H1 (cell line): ENCODE results near the gene NBAS. TPM values are rescaled to one million over a fixed set of nuclear protein-coding genes. Genes with fewer than 3 reads are reported as not detected.
A peak's percentile ranks its signal among the peaks of the same experiment; 100 is the strongest.

Source experiments
- CTCF ChIA-PET: fragments of 300-600 bp; sonication (Branson Sonifier 250); formaldehyde crosslinking; loops from one replicate; lab custom pipeline; 2021; ENCODE audit not compliant: partially characterized antibody; lab: Charles Lee
- POLR2A ChIA-PET: fragments of 300-600 bp; sonication (Branson Sonifier 250); formaldehyde crosslinking; loops from one replicate; lab custom pipeline; 2021; ENCODE audit warnings: inconsistent platforms; ENCODE audit not compliant: partially characterized antibody; lab: Charles Lee
- DNase-seq, 2 experiments: peaks; one replicate each; pipeline versions ENCODE4 v3.0.0 to v3.0.0-alpha.2; 2010 to 2022; ENCODE audit warnings: low spot score in 2 of 2, low read depth in 1 of 2, mixed read lengths in 1 of 2
- FAIRE-seq: peaks from 2 replicates; lab custom pipeline; 2011; peaks lifted over from hg19 to GRCh38; lab: Jason Lieb, UNC
- H2AFZ ChIP-seq: 2 replicates; pipeline ENCODE4 v1.8.1; 2012; ENCODE audit warnings: low read length, inconsistent platforms
- H2AK5ac ChIP-seq: 2 replicates; pipeline ENCODE4 v1.6.1; 2013; ENCODE audit warnings: low read depth, low read length
- H2BK120ac ChIP-seq: replicated peaks from 2 replicates; pipeline ENCODE3; 2013; ENCODE audit warnings: low read depth, low read length, inconsistent platforms
- H2BK12ac ChIP-seq: 2 replicates; pipeline ENCODE4 v1.6.1; 2013; ENCODE audit warnings: low read depth, low read length
- H2BK15ac ChIP-seq: 2 replicates; pipeline ENCODE4 v1.6.1; 2013; ENCODE audit warnings: low read length
- H2BK20ac ChIP-seq: 2 replicates; pipeline ENCODE4 v1.6.1; 2013; ENCODE audit warnings: low read length
- H2BK5ac ChIP-seq: 2 replicates; pipeline ENCODE4 v1.6.1; 2013; ENCODE audit warnings: low read depth, low read length
- H3K14ac ChIP-seq: 2 replicates; pipeline ENCODE4 v1.6.1; 2013; ENCODE audit warnings: inconsistent platforms; ENCODE audit not compliant: insufficient read length
- H3K18ac ChIP-seq: 2 replicates; pipeline ENCODE4 v1.6.1; 2013; ENCODE audit warnings: low read length; ENCODE audit errors: extremely low read depth
- H3K23ac ChIP-seq: 2 replicates; pipeline ENCODE4 v1.6.1; 2013; ENCODE audit warnings: inconsistent platforms; ENCODE audit not compliant: insufficient read length
- H3K23me2 ChIP-seq: 2 replicates; pipeline ENCODE4 v1.6.1; 2013; ENCODE audit warnings: low read depth, low read length
- H3K27ac ChIP-seq: 2 replicates; pipeline ENCODE4 v1.6.1; 2011; ENCODE audit warnings: low read depth, low read length, inconsistent platforms
- H3K27me3 ChIP-seq, 4 experiments: replicated peaks in 1 of 4; 1 replicate in 1 of 4; 2 replicates in 3 of 4; pipeline versions ENCODE4 v1.6.1 to v1.8.1; 2011 to 2013; ENCODE audit warnings: low read length in 3 of 4, mild to moderate bottlenecking in 3 of 4, inconsistent platforms in 2 of 4, mixed read lengths in 2 of 4, moderate library complexity in 1 of 4; ENCODE audit not compliant: control insufficient read depth in 3 of 4, insufficient read depth in 3 of 4; ENCODE audit errors: extremely low read depth in 1 of 4
- H3K36me3 ChIP-seq, 4 experiments: 2 replicates each; pipeline versions ENCODE4 v1.6.1 to v1.8.1; 2011 to 2013; ENCODE audit warnings: mild to moderate bottlenecking in 4 of 4, low read length in 3 of 4, moderate library complexity in 2 of 4, control low read depth in 1 of 4, inconsistent platforms in 1 of 4; ENCODE audit not compliant: insufficient read depth in 4 of 4, control insufficient read depth in 2 of 4
- H3K4ac ChIP-seq: replicated peaks from 2 replicates; pipeline ENCODE3; 2013; ENCODE audit warnings: low read length, low read depth, mixed read lengths, inconsistent platforms; ENCODE audit not compliant: insufficient read length
- H3K4me1 ChIP-seq, 4 experiments: replicated peaks in 1 of 4; 1 replicate in 1 of 4; 2 replicates in 3 of 4; pipeline versions ENCODE4 v1.6.1 to v1.8.1; 2011 to 2013; ENCODE audit warnings: low read length in 3 of 4, inconsistent platforms in 2 of 4, mixed read lengths in 1 of 4; ENCODE audit not compliant: insufficient read depth in 4 of 4, control insufficient read depth in 3 of 4
- H3K4me2 ChIP-seq, 2 experiments: 2 replicates each; pipeline versions ENCODE4 v1.6.1 to v1.8.1; 2011 to 2013; ENCODE audit warnings: low read depth in 2 of 2, low read length in 2 of 2, control low read depth in 1 of 2, inconsistent platforms in 1 of 2, mild to moderate bottlenecking in 1 of 2; ENCODE audit not compliant: insufficient read depth in 1 of 2
- H3K4me3 ChIP-seq, 4 experiments: fragments of 200-600, 300-600 bp in 1 of 4; sonication (generic), shearing (Covaris generic), sonication (Bioruptor Twin) in 1 of 4; 2 replicates each; pipeline versions ENCODE4 v1.5.1 to v1.8.1; 2011 to 2016; ENCODE audit warnings: low read length in 4 of 4, low read depth in 3 of 4, control low read depth in 2 of 4, inconsistent platforms in 2 of 4, mild to moderate bottlenecking in 2 of 4, mixed read lengths in 1 of 4, moderate library complexity in 1 of 4; ENCODE audit not compliant: insufficient read depth in 2 of 4; ENCODE audit errors: extremely low read depth in 1 of 4
- H3K56ac ChIP-seq: replicated peaks from 2 replicates; pipeline ENCODE3; 2013; ENCODE audit warnings: low read depth, mild to moderate bottlenecking, mixed read lengths, low read length, inconsistent platforms; ENCODE audit not compliant: insufficient read length
- H3K79me1 ChIP-seq: 2 replicates; pipeline ENCODE4 v1.6.1; 2013; ENCODE audit warnings: low read depth, low read length, control low read depth
- H3K79me2 ChIP-seq, 2 experiments: 2 replicates each; pipeline versions ENCODE4 v1.6.1 to v1.8.1; 2012 to 2013; ENCODE audit warnings: low read length in 2 of 2, mild to moderate bottlenecking in 2 of 2, inconsistent platforms in 1 of 2; ENCODE audit not compliant: insufficient read depth in 2 of 2, control insufficient read depth in 1 of 2
- H3K9ac ChIP-seq, 4 experiments: replicated peaks in 1 of 4; 1 replicate in 1 of 4; 2 replicates in 3 of 4; pipeline versions ENCODE4 v1.6.1 to v1.8.1; 2011 to 2013; ENCODE audit warnings: low read depth in 3 of 4, low read length in 3 of 4, control low read depth in 2 of 4, mild to moderate bottlenecking in 2 of 4, moderate library complexity in 2 of 4, inconsistent platforms in 1 of 4; ENCODE audit errors: extremely low read depth in 1 of 4
- H3K9me3 ChIP-seq, 2 experiments: 2 replicates each; pipeline versions ENCODE4 v1.6.1 to v1.8.1; 2012 to 2013; ENCODE audit warnings: mild to moderate bottlenecking in 2 of 2, moderate library complexity in 2 of 2, control low read depth in 1 of 2, inconsistent platforms in 1 of 2, low read depth in 1 of 2, low read length in 1 of 2, mixed read lengths in 1 of 2; ENCODE audit not compliant: insufficient read depth in 2 of 2
- H4K20me1 ChIP-seq, 2 experiments: replicated peaks in 1 of 2; 2 replicates each; pipeline versions ENCODE3 to v1.8.1; 2011 to 2013; ENCODE audit warnings: inconsistent platforms in 2 of 2, low read length in 2 of 2, mild to moderate bottlenecking in 1 of 2; ENCODE audit not compliant: insufficient read depth in 2 of 2, control insufficient read depth in 1 of 2
- H4K5ac ChIP-seq: 2 replicates; pipeline ENCODE4 v1.6.1; 2013; ENCODE audit warnings: low read length, low read depth, mixed read lengths, inconsistent platforms; ENCODE audit not compliant: insufficient read length
- H4K8ac ChIP-seq: 2 replicates; pipeline ENCODE4 v1.8.0; 2013; ENCODE audit warnings: mild to moderate bottlenecking, moderate library complexity, low read length, inconsistent platforms; ENCODE audit not compliant: insufficient read depth; ENCODE audit errors: extremely low read depth
- H4K91ac ChIP-seq: replicated peaks from 2 replicates; pipeline ENCODE3; 2013; ENCODE audit warnings: low read length, mixed read lengths, inconsistent platforms; ENCODE audit not compliant: insufficient read length
- ASH2L ChIP-seq: fragments of 200-600, 300-600 bp; sonication (generic); IDR thresholded peaks from one replicate; pipeline ENCODE4 v1.7.1; 2017; ENCODE audit warnings: low read length
- CEBPB ChIP-seq: IDR thresholded peaks from 2 replicates; pipeline ENCODE4 v1.6.1; 2012; ENCODE audit warnings: low read depth, low read length
- WGBS, 2 experiments: shearing (Covaris generic) in 1 of 2; methylation state at CpG; one replicate each; pipeline versions ENCODE4 v1.1.6 to v1.1.7; 2013 to 2015; ENCODE audit warnings: low lambda C conversion rate in 2 of 2, mixed read lengths in 2 of 2, inconsistent platforms in 1 of 2, low coverage in 1 of 2, missing lambda C conversion rate in 1 of 2; ENCODE audit not compliant: insufficient replicate concordance in 2 of 2, insufficient coverage in 1 of 2, insufficient read length in 1 of 2; ENCODE audit errors: extremely low coverage in 1 of 2, missing lambda C conversion rate in 1 of 2; 5-methylcytosine and 5-hydroxymethylcytosine counted together
- polyA plus RNA-seq, 7 experiments: library from polyadenylated mRNA; depleted of rRNA in 3 of 7; stranded (reverse) in 5 of 7; unstranded in 2 of 7; fragments of >200 nt in 5 of 7; fragments of 200-250 nt in 2 of 7; gene quantifications; 1 replicate in 5 of 7; 2 replicates in 1 of 7; 4 replicates in 1 of 7; pipeline versions ENCODE4 v1.2.1 to v1.2.3, GENCODE V29; 2011 to 2013; ENCODE audit warnings: missing spikeins in 2 of 7, mixed read lengths in 2 of 7
- total RNA-seq: library from RNA; stranded (reverse); fragmentation: NEBNext Ultra II Directional; extraction: Animal tissue kit (Norgen Biotek cat#: 25700); gene quantifications from 2 replicates; pipeline ENCODE4 v1.2.1, GENCODE V29; 2021

NBAS gene
- total and polyA plus RNA-seq, 2 of the 8 experiments (the other 6 are each of a cell fraction or from before 2014, with no cell fraction given) = 19.6 to 34.8 TPM

DNA sequence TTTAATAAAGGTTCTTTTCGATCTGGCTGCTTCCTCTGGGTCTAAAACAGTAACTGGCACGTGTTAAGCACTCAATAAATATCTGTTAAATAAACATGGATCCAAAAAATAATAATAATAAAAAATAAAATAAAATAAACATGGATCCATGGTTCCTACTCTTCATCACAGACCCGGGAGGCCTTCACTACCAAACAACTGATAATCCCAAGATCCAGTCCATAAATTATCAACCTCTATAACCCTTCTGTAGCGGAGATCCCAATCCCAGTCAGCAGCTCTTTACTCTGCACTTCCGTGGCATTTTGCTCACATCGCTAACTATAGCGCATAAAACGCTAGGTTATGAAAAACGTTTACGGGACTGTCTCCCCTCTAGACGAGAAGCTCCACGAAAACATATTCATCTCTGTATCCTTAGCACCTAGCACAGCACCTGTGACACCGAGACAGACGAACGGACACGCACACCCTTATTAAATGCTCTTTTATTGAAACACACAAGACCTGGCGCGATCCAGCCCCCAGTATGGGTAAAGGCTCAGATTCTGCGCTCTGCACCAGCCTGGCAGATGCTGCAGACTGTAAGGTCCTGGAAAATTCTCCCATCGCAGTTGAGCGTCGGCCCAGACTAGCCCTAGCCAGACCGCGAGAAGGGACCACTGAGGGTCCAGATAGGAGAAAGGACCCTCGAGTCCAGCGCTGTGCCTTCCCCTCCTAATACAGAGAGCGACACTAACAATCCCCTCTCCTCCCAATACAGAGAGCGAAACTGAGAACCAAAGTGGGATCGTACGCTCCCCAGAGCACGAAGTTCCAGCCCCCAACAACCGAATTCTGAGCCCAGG is 770 bp downstream of the NBAS start:
- Histone ChIP-seq H3K23me2 (peaks cover 6% of the 10 kb centered on the region), H3K27me3 (no peaks in the 10 kb centered on the region), H2AFZ (peak overlapping the region; percentile 99), H3K4me3 (peak overlapping the region; percentile 88 to 98 (median 96)), H2BK15ac (no peak overlapping the region), H2BK120ac (no peak overlapping the region), H2AK5ac (no peak overlapping the region), H3K56ac (no peak overlapping the region), H3K27ac (no peak overlapping the region), H4K91ac (no peak overlapping the region), H2BK12ac (no peak overlapping the region), H4K20me1 (no peaks in the 10 kb centered on the region), H2BK5ac (peak overlapping the region; percentile 55; the same call in 1 of the 2 replicates), H3K4ac (no peak overlapping the region), H3K79me2 (peaks cover 0 to 19% of the 10 kb centered on the region in 2 experiments; a peak in 2 of 4 replicates), H3K18ac (no peak overlapping the region), H2BK20ac (no peak overlapping the region), H4K8ac (peak overlapping the region; percentile 62; the same call in 1 of the 2 replicates), H3K79me1 (no peaks in the 10 kb centered on the region), H4K5ac (no peak overlapping the region), H3K36me3 (no peaks in the 10 kb centered on the region), H3K4me1 (peaks cover 0 to 4% (median 0%) of the 10 kb centered on the region in 4 experiments; a peak in 1 of 7 replicates), H3K4me2 (peak overlapping the region; percentile 94 to 99), H3K14ac (no peak overlapping the region), H3K23ac (no peak overlapping the region), H3K9me3 (no peaks in the 10 kb centered on the region), H3K9ac (peak overlapping the region; percentile 9 to 92 (median 60))
- CTCF ChIA-PET = interaction anchor here (1.1 to 4.4 kb wide), 2 partner anchors 14 to 28 kb away, joined by 3 to 18 read pairs; no protein-coding TSS in a partner anchor
- WGBS, 2 experiments = 9% methylated on average over 27 of the region's 32 CpGs; no CpG with 5 or more reads in 1 of the 2 experiments
- DNase-seq (peak in 1 of 2 experiments; percentile 46), FAIRE-seq (no peak)
- POLR2A ChIA-PET = interaction anchor here (1.1 to 1.6 kb wide), 2 partner anchors 17 to 25 kb away, joined by 3 to 7 read pairs; no protein-coding TSS in a partner anchor
- peak; percentile 55 for TF ChIP-seq ASH2L
- TF ChIP-seq CEBPB = no peak
